ENCODE measurements around the gene PSORS1C2. TPM values are rescaled to one million over a fixed set of nuclear protein-coding genes. Genes with fewer than 3 reads are reported as not detected.

PSORS1C2 gene
- total RNA-seq, 4 donors from 2014 or later: not detected

DNA sequence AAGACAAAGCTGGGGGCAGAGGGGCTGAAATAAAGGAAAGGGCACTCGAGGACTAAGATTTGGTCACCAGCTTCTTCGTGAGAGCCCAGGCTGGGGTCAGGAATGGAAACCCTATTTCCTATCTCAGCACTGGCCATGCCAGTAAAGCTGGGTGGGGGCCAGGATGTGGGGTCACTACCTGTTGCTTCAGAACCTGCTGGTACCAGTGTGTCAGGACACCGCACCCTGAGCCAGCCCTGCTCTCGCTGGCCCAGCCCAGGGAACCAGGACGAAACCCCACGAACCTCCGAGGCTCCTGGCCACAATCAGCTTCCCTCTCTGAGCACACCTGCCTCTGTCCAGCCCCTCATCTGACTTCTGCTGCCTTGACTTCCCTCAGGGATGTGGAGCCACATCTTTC, 20.7 kb downstream of the PSORS1C2 start:
- TF ChIP-seq POLR2A (IDR thresholded peaks at IDR 0.05): no peak
- TF ChIP-seq, protein P1, sequence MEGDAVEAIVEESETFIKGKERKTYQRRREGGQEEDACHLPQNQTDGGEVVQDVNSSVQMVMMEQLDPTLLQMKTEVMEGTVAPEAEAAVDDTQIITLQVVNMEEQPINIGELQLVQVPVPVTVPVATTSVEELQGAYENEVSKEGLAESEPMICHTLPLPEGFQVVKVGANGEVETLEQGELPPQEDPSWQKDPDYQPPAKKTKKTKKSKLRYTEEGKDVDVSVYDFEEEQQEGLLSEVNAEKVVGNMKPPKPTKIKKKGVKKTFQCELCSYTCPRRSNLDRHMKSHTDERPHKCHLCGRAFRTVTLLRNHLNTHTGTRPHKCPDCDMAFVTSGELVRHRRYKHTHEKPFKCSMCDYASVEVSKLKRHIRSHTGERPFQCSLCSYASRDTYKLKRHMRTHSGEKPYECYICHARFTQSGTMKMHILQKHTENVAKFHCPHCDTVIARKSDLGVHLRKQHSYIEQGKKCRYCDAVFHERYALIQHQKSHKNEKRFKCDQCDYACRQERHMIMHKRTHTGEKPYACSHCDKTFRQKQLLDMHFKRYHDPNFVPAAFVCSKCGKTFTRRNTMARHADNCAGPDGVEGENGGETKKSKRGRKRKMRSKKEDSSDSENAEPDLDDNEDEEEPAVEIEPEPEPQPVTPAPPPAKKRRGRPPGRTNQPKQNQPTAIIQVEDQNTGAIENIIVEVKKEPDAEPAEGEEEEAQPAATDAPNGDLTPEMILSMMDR (IDR thresholded peaks at IDR 0.05): no peak
- no peaks in the 10 kb centered on the region for H3K36me3 ChIP-seq
- intact Hi-C loops (cut with DNase I; ENCODE audit: low total_unique reads): no loop called here
- H3K4me1 ChIP-seq: peaks cover 0 to 8% of the 10 kb centered on the region in 2 donors
- no peak for DNase-seq
- H3K4me3 ChIP-seq: no peak overlapping the region
- H3K27ac ChIP-seq: no peak overlapping the region
- H3K9me3 ChIP-seq: no peaks in the 10 kb centered on the region
- H3K27me3 ChIP-seq: no peaks in the 10 kb centered on the region

GRCh38 chr6:31116661-31117385, 22.0 kb downstream of the PSORS1C2 start:
- peaks cover 0 to 8% of the 10 kb centered on the region in 2 donors for H3K4me1 ChIP-seq
- no peaks in the 10 kb centered on the region for H3K27me3 ChIP-seq
- TF ChIP-seq POLR2A (IDR thresholded peaks at IDR 0.05): no peak
- peak; percentile 49 to 64 for DNase-seq
- no peaks in the 10 kb centered on the region for H3K9me3 ChIP-seq
- no peaks in the 10 kb centered on the region for H3K36me3 ChIP-seq
- intact Hi-C loops (cut with DNase I; ENCODE audit: low total_unique reads): no loop called here
- H3K4me3 ChIP-seq: peak overlapping the region in 1 of 2 donors; percentile 22
- H3K27ac ChIP-seq: peak overlapping the region; percentile 64 to 91

DNA sequence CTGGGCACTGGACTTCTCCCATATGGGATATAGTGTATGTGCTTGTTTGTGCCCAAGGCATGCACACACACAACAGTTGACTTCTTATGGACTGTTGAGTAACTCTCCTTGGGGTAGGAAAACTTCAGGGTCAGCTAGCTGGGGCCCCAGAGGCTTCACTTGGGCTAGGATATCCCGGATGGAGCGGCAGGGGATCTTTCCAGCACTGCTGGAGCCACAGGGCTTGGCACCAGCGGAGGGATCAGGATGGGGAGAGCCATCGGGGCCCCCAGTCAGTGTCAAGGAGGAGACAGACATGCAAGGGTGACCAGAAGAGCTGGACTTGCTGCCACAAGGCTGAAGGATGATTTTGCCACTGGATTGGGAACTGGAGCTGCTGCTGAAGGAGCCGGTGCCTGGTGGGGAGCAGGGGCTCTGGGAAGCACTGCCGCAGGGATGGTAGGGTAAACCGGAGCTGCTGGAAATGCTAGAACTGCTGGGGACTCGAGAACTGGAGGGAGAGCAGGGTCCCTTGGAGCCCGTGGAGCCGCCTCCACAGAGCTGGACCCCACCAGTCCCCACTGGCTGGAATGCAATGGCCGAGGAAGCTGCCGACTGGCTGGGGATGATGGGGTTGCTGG, 22.8 kb downstream of the PSORS1C2 start:
- TF ChIP-seq POLR2A (IDR thresholded peaks at IDR 0.05): no peak
- Histone ChIP-seq H3K27ac (peak overlapping the region; percentile 91 to 92), H3K36me3 (no peaks in the 10 kb centered on the region), H3K27me3 (no peaks in the 10 kb centered on the region), H3K4me1 (peaks cover 0 to 8% of the 10 kb centered on the region in 2 donors), H3K4me3 (no peak overlapping the region), H3K9me3 (no peaks in the 10 kb centered on the region)
- intact Hi-C loops (cut with DNase I; ENCODE audit: low total_unique reads): no loop called here
- no peak for DNase-seq

DNA sequence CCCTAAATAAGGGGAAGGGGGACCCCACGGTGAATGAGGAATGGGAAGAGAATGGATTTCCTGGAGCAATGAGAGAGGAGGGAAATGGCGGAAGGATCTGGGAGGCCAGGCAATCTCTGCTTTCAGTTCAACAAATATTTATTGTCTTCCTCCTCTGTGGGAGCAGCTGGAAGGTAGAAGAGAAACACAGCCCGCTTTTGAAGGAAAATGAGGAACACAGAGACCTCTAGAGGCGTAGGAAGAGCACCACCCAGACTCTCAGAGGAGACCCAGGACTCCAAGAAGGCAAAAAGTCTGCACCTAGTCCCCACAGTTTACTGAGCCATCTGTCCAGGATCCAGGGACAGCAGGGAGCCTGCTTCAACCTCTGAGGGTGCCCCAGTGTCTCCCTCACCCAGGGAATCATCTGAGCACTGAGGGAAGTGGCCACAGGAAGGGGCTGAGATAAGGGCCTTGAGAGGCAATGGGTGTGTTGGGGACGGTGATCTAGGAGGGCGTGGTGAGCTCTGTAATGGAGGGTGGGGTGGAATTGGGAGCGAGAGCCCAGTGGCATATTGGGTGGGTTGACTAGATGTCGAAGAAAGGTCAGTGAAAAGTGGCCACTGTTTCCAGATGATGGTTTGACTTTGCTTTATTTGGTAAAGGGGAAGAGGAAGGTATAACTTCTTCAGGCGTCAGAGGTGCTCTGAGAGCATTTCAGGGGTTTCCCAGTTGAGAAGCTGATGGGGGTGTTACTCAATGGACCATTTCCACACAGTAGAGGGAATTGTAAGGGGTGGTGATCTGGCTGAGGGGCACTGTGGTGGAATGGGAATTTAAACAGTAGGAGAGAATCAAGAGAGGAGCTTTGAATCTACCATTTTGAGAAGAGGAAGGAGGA, 23.7 kb downstream of the PSORS1C2 start:
- intact Hi-C loops (cut with DNase I; ENCODE audit: low total_unique reads): no loop called here
- no peak for TF ChIP-seq POLR2A (IDR thresholded peaks at IDR 0.05)
- TF ChIP-seq, protein P1 (IDR thresholded peaks at IDR 0.05): peak; percentile 4 to 45 (median 32)
- Histone ChIP-seq H3K36me3 (no peaks in the 10 kb centered on the region), H3K9me3 (no peaks in the 10 kb centered on the region), H3K4me3 (peak overlapping the region; percentile 21 to 25), H3K4me1 (peaks cover 0 to 8% of the 10 kb centered on the region in 2 donors), H3K27ac (peak overlapping the region; percentile 91 to 92), H3K27me3 (no peaks in the 10 kb centered on the region)
- peak in 1 of 2 donors; percentile 42 for DNase-seq

DNA sequence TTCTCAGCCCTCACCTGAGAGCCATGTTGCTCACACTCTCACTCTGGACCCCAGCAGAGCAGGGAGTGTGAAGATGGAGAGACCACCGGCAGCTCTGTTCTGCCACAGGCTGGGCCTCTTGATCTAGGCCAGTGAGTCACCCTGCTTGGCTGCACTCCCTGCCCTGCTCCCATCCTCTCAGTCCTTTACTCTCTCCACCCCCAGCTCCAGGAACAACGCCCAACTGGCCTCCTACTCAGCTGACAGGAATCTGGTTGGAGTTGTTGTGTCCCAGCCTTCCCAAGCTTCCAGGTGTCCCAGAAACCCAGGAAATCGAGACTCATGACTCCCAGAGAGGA, 24.4 kb downstream of the PSORS1C2 start, which contains the start of gene PSORS1C1:
Gene PSORS1C1 (plus strand): TSS at position 260 of the 338 bp plus-strand sequence. CDS start 14,833 bp downstream, outside the sequence.
- Histone ChIP-seq H3K4me3 (peak within 1 kb of the TSS; percentile 21 to 25), H3K27me3 (no peaks in the 10 kb centered on the region), H3K9me3 (no peaks in the 10 kb centered on the region), H3K36me3 (no peaks in the 10 kb centered on the region), H3K4me1 (peaks cover 0 to 8% of the 10 kb centered on the region in 2 donors), H3K27ac (peak within 1 kb of the TSS; percentile 91 to 92)
- DNase-seq: peak; percentile 91 to 96
- intact Hi-C loops (cut with DNase I; ENCODE audit: low total_unique reads): no loop called here
- peak in 1 of 2 donors; percentile 15 for TF ChIP-seq POLR2A (IDR thresholded peaks at IDR 0.05)
- TF ChIP-seq, protein P1 (IDR thresholded peaks at IDR 0.05): peak in 1 of 4 experiments; percentile 2
